Thyroid gland (tissue), 4 donors: Measurements from ENCODE around the gene ELMO1. TPM values are rescaled to one million over a fixed set of nuclear protein-coding genes. Genes with fewer than 3 reads are reported as not detected.

Source experiments
- DNase-seq, 2 donors: peaks; one replicate each; pipeline ENCODE4 v3.0.0-alpha.2; 2019
- H3K27ac ChIP-seq, 3 donors: fragments of 200-600 bp; sonication (generic); 1 replicate in 2 of 3; 2 replicates in 1 of 3; pipeline ENCODE4 v1.5.1; 2016 to 2019; ENCODE audit warnings: mild to moderate bottlenecking in 1 of 3, moderate library complexity in 1 of 3
- H3K27me3 ChIP-seq: fragments of 200-600 bp; sonication (generic); one replicate; pipeline ENCODE4 v1.5.1; 2019
- H3K36me3 ChIP-seq, 2 donors: fragments of 200-600 bp; sonication (generic); one replicate each; pipeline ENCODE4 v1.5.1; 2016 to 2019
- H3K4me1 ChIP-seq, 2 donors: fragments of 200-600 bp; sonication (generic); one replicate each; pipeline ENCODE4 v1.5.1; 2017 to 2019
- H3K4me3 ChIP-seq, 3 donors: fragments of 200-600 bp; sonication (generic); replicated peaks in 1 of 3; 1 replicate in 2 of 3; 2 replicates in 1 of 3; pipeline ENCODE4 v1.5.1; 2016; ENCODE audit warnings: mild to moderate bottlenecking in 1 of 3
- H3K9me3 ChIP-seq: fragments of 200-600 bp; sonication (generic); one replicate; pipeline ENCODE4 v1.5.1; 2017
- CTCF ChIP-seq, 6 experiments: fragments of 200-600 bp in 3 of 6; fragments of 450-650 bp in 3 of 6; sonication (generic) in 3 of 6; IDR thresholded peaks; one replicate each; pipeline ENCODE4 v1.5.1; 2016 to 2019; ENCODE audit warnings: antibody characterized with exemption in 6 of 6, mild to moderate bottlenecking in 2 of 6, inconsistent platforms in 1 of 6, moderate library complexity in 1 of 6
- POLR2A ChIP-seq, 2 donors: fragments of 450-650 bp; IDR thresholded peaks; one replicate each; pipeline ENCODE4 v1.6.1; 2017; ENCODE audit warnings: antibody characterized with exemption in 2 of 2, mild to moderate bottlenecking in 2 of 2, moderate library complexity in 1 of 2
- WGBS, 2 donors: methylation state at CpG; one replicate each; pipeline ENCODE4 v1.1.5; 2017; 5-methylcytosine and 5-hydroxymethylcytosine counted together
- intact Hi-C: fragments of 100-400 bp; cut with DNase I; formaldehyde crosslinking; loops from one replicate; pipeline ENCODE4 v1.15.1; 2023
- total RNA-seq, 4 donors: library from RNA; depleted of rRNA; stranded (reverse); fragments of >200 nt; gene quantifications; one replicate each; pipeline ENCODE4 v1.2.3, GENCODE V29; 2016

ELMO1 gene
- total RNA-seq, 4 donors from 2014 or later = 168 to 423 (median 312) TPM

GRCh38 chr7:37068902-37069301, 379.8 kb downstream of the ELMO1 start:
- 71% methylated on average over 1 of the region's 1 CpG for WGBS, 2 donors
- TF ChIP-seq CTCF (IDR thresholded peaks at IDR 0.05) (no peak), POLR2A (IDR thresholded peaks at IDR 0.05) (no peak)
- DNase-seq = no peak
- Histone ChIP-seq H3K36me3 (no peaks in the 10 kb centered on the region), H3K4me3 (no peak overlapping the region), H3K4me1 (peaks cover 0 to 4% of the 10 kb centered on the region in 2 donors), H3K27ac (no peak overlapping the region), H3K27me3 (no peaks in the 10 kb centered on the region), H3K9me3 (no peaks in the 10 kb centered on the region)
- intact Hi-C loops = no loop called here

- Histone ChIP-seq H3K27ac (no peak overlapping the region), H3K4me3 (no peak overlapping the region), H3K27me3 (no peaks in the 10 kb centered on the region), H3K4me1 (peaks cover 0 to 8% of the 10 kb centered on the region in 2 donors), H3K9me3 (no peaks in the 10 kb centered on the region), H3K36me3 (no peaks in the 10 kb centered on the region)
- WGBS, 2 donors = 88 to 91% methylated on average over 4 of the region's 4 CpGs
- TF ChIP-seq CTCF (IDR thresholded peaks at IDR 0.05) (no peak), POLR2A (IDR thresholded peaks at IDR 0.05) (no peak)
- intact Hi-C loops = no loop called here
- no peak for DNase-seq
These were observed 380.6 kb downstream of the ELMO1 start for GRCh38 chr7:37068038-37068437.

- peaks cover 0 to 8% of the 10 kb centered on the region in 2 donors for H3K4me1 ChIP-seq
- no peaks in the 10 kb centered on the region for H3K27me3 ChIP-seq
- H3K27ac ChIP-seq = no peak overlapping the region
- intact Hi-C loops = no loop called here
- H3K9me3 ChIP-seq = no peaks in the 10 kb centered on the region
- WGBS, 2 donors = 92 to 99% methylated on average over 5 of the region's 5 CpGs
- TF ChIP-seq POLR2A (IDR thresholded peaks at IDR 0.05) (no peak), CTCF (IDR thresholded peaks at IDR 0.05) (no peak)
- no peak overlapping the region for H3K4me3 ChIP-seq
- H3K36me3 ChIP-seq = no peaks in the 10 kb centered on the region
- DNase-seq = no peak
These were observed 382.8 kb downstream of the ELMO1 start for GRCh38 chr7:37065779-37066271.

- intact Hi-C loops = no loop called here
- WGBS, 2 donors = 75 to 79% methylated on average over 3 of the region's 3 CpGs
- Histone ChIP-seq H3K4me1 (peaks cover 0 to 8% of the 10 kb centered on the region in 2 donors), H3K9me3 (no peaks in the 10 kb centered on the region), H3K27me3 (no peaks in the 10 kb centered on the region), H3K36me3 (no peaks in the 10 kb centered on the region), H3K27ac (no peak overlapping the region), H3K4me3 (no peak overlapping the region)
- TF ChIP-seq POLR2A (IDR thresholded peaks at IDR 0.05) (no peak), CTCF (IDR thresholded peaks at IDR 0.05) (no peak)
- DNase-seq = no peak
These were observed 386.2 kb downstream of the ELMO1 start for GRCh38 chr7:37062560-37062859.

GRCh38 chr7:37061849-37062559, 386.7 kb downstream of the ELMO1 start:
- Histone ChIP-seq H3K4me1 (peaks cover 0 to 8% of the 10 kb centered on the region in 2 donors), H3K36me3 (no peaks in the 10 kb centered on the region), H3K4me3 (no peak overlapping the region), H3K9me3 (no peaks in the 10 kb centered on the region), H3K27ac (no peak overlapping the region), H3K27me3 (no peaks in the 10 kb centered on the region)
- no peak for DNase-seq
- intact Hi-C loops = no loop called here
- no peak for TF ChIP-seq CTCF (IDR thresholded peaks at IDR 0.05)
- TF ChIP-seq POLR2A (IDR thresholded peaks at IDR 0.05) = no peak
- 85 to 91% methylated on average over 5 of the region's 5 CpGs for WGBS, 2 donors
